Keratinocyte (primary cell): Measurements from ENCODE around the gene BANF2. TPM values are rescaled to one million over a fixed set of nuclear protein-coding genes. Genes with fewer than 3 reads are reported as not detected.

Experiments used
- DNase-seq: peaks from one replicate; pipeline ENCODE4 v3.0.0-alpha.2; 2011; ENCODE audit warnings: low read depth, missing footprints, low spot score
- FAIRE-seq: peaks from 2 replicates; lab custom pipeline; 2011; peaks lifted over from hg19 to GRCh38; lab: Jason Lieb, UNC
- H2AFZ ChIP-seq: 2 replicates; pipeline ENCODE4 v1.6.0; 2012; ENCODE audit warnings: low read length, control low read depth, inconsistent platforms; ENCODE audit not compliant: control insufficient read depth
- H3K27ac ChIP-seq: 2 replicates; pipeline ENCODE4 v1.5.1; 2011; ENCODE audit warnings: low read length; ENCODE audit not compliant: control insufficient read depth, insufficient read depth
- H3K27me3 ChIP-seq: 3 replicates; pipeline ENCODE4 v1.6.0; 2011; ENCODE audit warnings: low read length; ENCODE audit not compliant: control insufficient read depth, insufficient read depth; ENCODE audit errors: extremely low read depth
- H3K36me3 ChIP-seq, 2 experiments: 2 replicates in 1 of 2; 3 replicates in 1 of 2; pipeline ENCODE4 v1.5.1; 2011; ENCODE audit warnings: low read length in 2 of 2, mild to moderate bottlenecking in 1 of 2; ENCODE audit not compliant: control insufficient read depth in 2 of 2, insufficient read depth in 2 of 2; ENCODE audit errors: extremely low read depth in 1 of 2
- H3K4me1 ChIP-seq: 3 replicates; pipeline ENCODE4 v1.5.1; 2011; ENCODE audit warnings: low read length; ENCODE audit not compliant: control insufficient read depth, insufficient read depth; ENCODE audit errors: extremely low read depth
- H3K4me2 ChIP-seq: 3 replicates; pipeline ENCODE4 v1.6.0; 2011; ENCODE audit warnings: low read depth, low read length; ENCODE audit not compliant: control insufficient read depth, insufficient read depth; ENCODE audit errors: extremely low read depth
- H3K4me3 ChIP-seq, 3 experiments: fragments of 200-600 bp in 1 of 3; sonication (generic) in 1 of 3; 2 replicates in 2 of 3; 3 replicates in 1 of 3; pipeline ENCODE4 v1.5.1; 2011 to 2016; ENCODE audit warnings: low read length in 3 of 3, mild to moderate bottlenecking in 3 of 3, control low read depth in 2 of 3, inconsistent platforms in 1 of 3, low read depth in 1 of 3, mixed read lengths in 1 of 3, mixed run types in 1 of 3, moderate library complexity in 1 of 3; ENCODE audit not compliant: control insufficient read depth in 2 of 3, insufficient read depth in 2 of 3; ENCODE audit errors: extremely low read depth in 1 of 3
- H3K79me2 ChIP-seq: 2 replicates; pipeline ENCODE4 v1.6.0; 2012; ENCODE audit warnings: low read length; ENCODE audit not compliant: control insufficient read depth, insufficient read depth
- H3K9ac ChIP-seq: 3 replicates; pipeline ENCODE4 v1.6.0; 2011; ENCODE audit warnings: low read length; ENCODE audit not compliant: control insufficient read depth, insufficient read depth; ENCODE audit errors: extremely low read depth
- H3K9me1 ChIP-seq: 3 replicates; pipeline ENCODE4 v1.6.0; 2011; ENCODE audit warnings: low read length; ENCODE audit not compliant: control insufficient read depth, insufficient read depth; ENCODE audit errors: extremely low read depth
- H3K9me3 ChIP-seq: 2 replicates; pipeline ENCODE4 v1.5.1; 2012; ENCODE audit warnings: low read depth, low read length; ENCODE audit not compliant: control insufficient read depth
- H4K20me1 ChIP-seq: 3 replicates; pipeline ENCODE4 v1.6.0; 2011; ENCODE audit warnings: low read length; ENCODE audit not compliant: control insufficient read depth, insufficient read depth; ENCODE audit errors: extremely low read depth
- EZH2 ChIP-seq: IDR thresholded peaks from one replicate; pipeline ENCODE4 v1.6.1; 2012; ENCODE audit warnings: inconsistent platforms, mild to moderate bottlenecking, low read length, moderate library complexity
- dilution Hi-C: fragments of 300-500 bp; cut with MboI; formaldehyde crosslinking; loops from one replicate; pipeline ENCODE4 v1.7.0; 2020; ENCODE audit warnings: low sequenced_read_pairs; ENCODE audit not compliant: extremely low pct_ligation_motif_present
- polyA plus RNA-seq, 5 experiments: library from polyadenylated mRNA; depleted of rRNA in 3 of 5; stranded (reverse) in 3 of 5; stranded (forward) in 1 of 5; unstranded in 1 of 5; fragments of >200 nt; gene quantifications; 1 replicate in 1 of 5; 2 replicates in 3 of 5; 3 replicates in 1 of 5; pipeline versions ENCODE4 v1.2.1 to v1.2.3, GENCODE V29; 2011 to 2012; ENCODE audit warnings: missing spikeins in 2 of 5, low read depth in 1 of 5, low replicate concordance in 1 of 5
- TF ChIP-seq, protein P1 (sequence below), 3 experiments: IDR thresholded peaks in 1 of 3; conservative IDR thresholded peaks in 1 of 3; optimal IDR thresholded peaks in 1 of 3; 2 replicates in 2 of 3; 3 replicates in 1 of 3; pipeline versions ENCODE3 to v1.5.1; 2011; ENCODE audit warnings: low read length in 3 of 3, mild to moderate bottlenecking in 3 of 3, moderate library complexity in 2 of 3, control low read depth in 1 of 3, inconsistent platforms in 1 of 3; ENCODE audit not compliant: insufficient read depth in 2 of 3; ENCODE audit errors: extremely low read depth in 1 of 3

Gene BANF2
- polyA plus RNA-seq, 1 donor (not counting 4 experiments of a cell fraction or from before 2014, with no cell fraction given): not detected

DNA sequence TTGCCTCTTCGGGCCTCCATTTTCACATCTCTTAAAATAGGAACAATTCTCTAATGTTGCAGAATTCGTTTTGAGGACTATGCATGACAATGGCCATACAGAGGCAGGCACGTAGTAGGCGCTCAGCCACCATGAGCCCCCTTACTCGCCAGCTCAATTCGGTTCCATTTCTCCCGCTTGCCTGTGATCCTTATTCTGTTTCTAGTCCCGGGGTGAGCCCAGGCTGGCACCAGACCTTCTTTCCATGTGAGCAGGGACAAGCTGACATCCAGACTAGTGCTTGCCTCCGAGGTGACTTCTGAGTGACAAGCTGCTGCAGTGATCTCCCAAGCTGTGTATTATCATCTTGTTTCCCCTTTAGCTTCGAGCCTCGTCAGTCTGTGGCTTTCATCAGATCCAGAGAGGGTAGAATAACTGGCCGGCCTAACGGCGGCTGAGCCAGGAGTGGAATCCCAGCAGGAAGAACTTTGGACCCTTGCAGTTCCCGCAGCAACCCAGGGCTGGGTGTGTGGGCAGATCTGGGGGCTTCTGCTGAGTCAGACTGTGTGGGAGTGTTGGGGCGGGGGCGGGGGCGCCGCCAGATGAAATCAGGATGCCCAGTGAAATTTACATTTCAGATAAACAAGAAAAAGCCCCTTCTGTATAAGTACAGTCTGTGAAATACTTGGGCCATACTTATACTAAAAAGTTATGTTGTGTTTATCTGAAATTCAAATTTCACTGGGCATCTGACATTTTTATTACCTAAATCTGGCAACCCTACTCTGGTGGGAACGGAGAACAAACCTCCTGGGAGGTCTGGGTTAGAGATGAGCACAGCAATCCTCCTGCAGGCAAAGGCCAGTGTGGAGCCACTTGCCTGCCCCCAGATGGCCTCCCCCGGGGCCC lies 10.9 kb downstream of the BANF2 start:
- H3K79me2 ChIP-seq: no peaks in the 10 kb centered on the region
- FAIRE-seq: no peak
- no peaks in the 10 kb centered on the region for H3K9me1 ChIP-seq
- dilution Hi-C loops: no loop called here
- no peak overlapping the region for H3K27ac ChIP-seq
- DNase-seq: no peak
- H3K9me3 ChIP-seq: no peaks in the 10 kb centered on the region
- H3K9ac ChIP-seq: no peak overlapping the region
- no peak overlapping the region for H2AFZ ChIP-seq
- H3K4me1 ChIP-seq: no peaks in the 10 kb centered on the region
- no peaks in the 10 kb centered on the region for H3K27me3 ChIP-seq
- TF ChIP-seq, protein P1, sequence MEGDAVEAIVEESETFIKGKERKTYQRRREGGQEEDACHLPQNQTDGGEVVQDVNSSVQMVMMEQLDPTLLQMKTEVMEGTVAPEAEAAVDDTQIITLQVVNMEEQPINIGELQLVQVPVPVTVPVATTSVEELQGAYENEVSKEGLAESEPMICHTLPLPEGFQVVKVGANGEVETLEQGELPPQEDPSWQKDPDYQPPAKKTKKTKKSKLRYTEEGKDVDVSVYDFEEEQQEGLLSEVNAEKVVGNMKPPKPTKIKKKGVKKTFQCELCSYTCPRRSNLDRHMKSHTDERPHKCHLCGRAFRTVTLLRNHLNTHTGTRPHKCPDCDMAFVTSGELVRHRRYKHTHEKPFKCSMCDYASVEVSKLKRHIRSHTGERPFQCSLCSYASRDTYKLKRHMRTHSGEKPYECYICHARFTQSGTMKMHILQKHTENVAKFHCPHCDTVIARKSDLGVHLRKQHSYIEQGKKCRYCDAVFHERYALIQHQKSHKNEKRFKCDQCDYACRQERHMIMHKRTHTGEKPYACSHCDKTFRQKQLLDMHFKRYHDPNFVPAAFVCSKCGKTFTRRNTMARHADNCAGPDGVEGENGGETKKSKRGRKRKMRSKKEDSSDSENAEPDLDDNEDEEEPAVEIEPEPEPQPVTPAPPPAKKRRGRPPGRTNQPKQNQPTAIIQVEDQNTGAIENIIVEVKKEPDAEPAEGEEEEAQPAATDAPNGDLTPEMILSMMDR (optimal IDR thresholded peaks at IDR 0.05 in 1 of 3, IDR thresholded peaks at IDR 0.05 in 1 of 3, conservative IDR thresholded peaks at IDR 0.05 in 1 of 3; ENCODE audit: extremely low read depth in 1 of 3, insufficient read depth in 2 of 3, low read length in 3 of 3): no peak
- no peak for TF ChIP-seq EZH2
- no peak overlapping the region for H3K4me3 ChIP-seq
- H4K20me1 ChIP-seq: no peaks in the 10 kb centered on the region
- H3K4me2 ChIP-seq: no peak overlapping the region
- no peaks in the 10 kb centered on the region for H3K36me3 ChIP-seq

DNA sequence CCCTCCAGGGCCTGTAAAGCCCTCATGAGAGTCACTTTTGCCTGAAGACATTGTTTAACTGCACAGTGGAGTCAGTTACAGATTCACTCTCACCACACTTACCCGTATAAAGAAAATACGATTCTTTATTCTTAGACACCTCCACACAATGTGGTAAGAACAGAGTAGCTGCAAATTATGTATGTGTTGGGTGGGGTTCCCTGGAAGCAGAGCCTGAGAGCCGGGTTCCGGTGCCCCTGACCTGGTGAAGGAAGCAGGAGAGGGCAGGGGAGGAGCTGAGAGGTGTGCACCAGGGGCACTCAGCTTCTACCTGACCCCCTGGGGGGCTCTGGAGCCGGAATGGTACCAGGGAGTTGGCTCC lies 11.5 kb downstream of the BANF2 start:
- FAIRE-seq (no peak), DNase-seq (no peak)
- no peak overlapping the region for H3K4me3 ChIP-seq
- no peak overlapping the region for H3K27ac ChIP-seq
- no peaks in the 10 kb centered on the region for H3K27me3 ChIP-seq
- H3K9me3 ChIP-seq: no peaks in the 10 kb centered on the region
- H3K79me2 ChIP-seq: no peaks in the 10 kb centered on the region
- no peaks in the 10 kb centered on the region for H3K36me3 ChIP-seq
- H3K4me1 ChIP-seq: no peaks in the 10 kb centered on the region
- no peak overlapping the region for H2AFZ ChIP-seq
- dilution Hi-C loops: no loop called here
- TF ChIP-seq EZH2: no peak
- TF ChIP-seq, protein P1 (optimal IDR thresholded peaks at IDR 0.05 in 1 of 3, IDR thresholded peaks at IDR 0.05 in 1 of 3, conservative IDR thresholded peaks at IDR 0.05 in 1 of 3; ENCODE audit: extremely low read depth in 1 of 3, insufficient read depth in 2 of 3, low read length in 3 of 3): no peak
- H3K4me2 ChIP-seq: no peak overlapping the region
- H3K9me1 ChIP-seq: no peaks in the 10 kb centered on the region
- no peak overlapping the region for H3K9ac ChIP-seq
- no peaks in the 10 kb centered on the region for H4K20me1 ChIP-seq
